Mesothelial cell of epicardium (in vitro differentiated cells): ENCODE data around the gene COPG2. TPM values are rescaled to one million over a fixed set of nuclear protein-coding genes. Genes with fewer than 3 reads are reported as not detected.
A peak's percentile ranks its signal among the peaks of the same experiment; 100 is the strongest.

Experiments
- DNase-seq, 2 experiments: peaks; one replicate each; pipeline ENCODE4 v3.0.0; 2021; ENCODE audit warnings: low spot score in 2 of 2; ENCODE audit not compliant: unreplicated experiment in 2 of 2
- H3K27ac Mint-ChIP-seq: 2 replicates; pipeline ENCODE4 v1.8.0; 2021; ENCODE audit warnings: mixed read lengths
- H3K27me3 Mint-ChIP-seq: 2 replicates; pipeline ENCODE4 v1.8.0; 2021; ENCODE audit warnings: low read depth, mixed read lengths
- H3K36me3 Mint-ChIP-seq: 2 replicates; pipeline ENCODE4 v1.8.0; 2021; ENCODE audit warnings: mixed read lengths
- H3K4me1 Mint-ChIP-seq: 2 replicates; pipeline ENCODE4 v1.8.0; 2021; ENCODE audit warnings: mixed read lengths
- H3K4me3 Mint-ChIP-seq: 2 replicates; pipeline ENCODE4 v1.8.0; 2021; ENCODE audit warnings: mild to moderate bottlenecking, moderate library complexity, mixed read lengths
- H3K9me3 Mint-ChIP-seq: 2 replicates; pipeline ENCODE4 v1.8.0; 2021; ENCODE audit warnings: mixed read lengths
- CTCF ChIP-seq: fragments of 200-600 bp; sonication (generic); IDR thresholded peaks from one replicate; pipeline ENCODE4 v1.5.0; 2021; ENCODE audit warnings: antibody characterized with exemption; ENCODE audit not compliant: unreplicated experiment
- total RNA-seq: library from RNA; stranded (reverse); gene quantifications from 3 replicates; pipeline ENCODE4 v1.2.1, GENCODE V29; 2021

COPG2 gene
- total RNA-seq, 1 donor from 2014 or later, result 54.1 TPM

- Mint-ChIP-seq H3K4me1 (peaks cover 21% of the 10 kb centered on the region), H3K36me3 (peaks cover 11% of the 10 kb centered on the region), H3K27me3 (no peaks in the 10 kb centered on the region), H3K27ac (peak overlapping the region; percentile 84), H3K9me3 (no peaks in the 10 kb centered on the region), H3K4me3 (peak overlapping the region; percentile 83)
- DNase-seq, result no peak
- no peak for TF ChIP-seq CTCF
These were observed 823 bp downstream of the COPG2 start for GRCh38 chr7:130667593-130668257.

DNA sequence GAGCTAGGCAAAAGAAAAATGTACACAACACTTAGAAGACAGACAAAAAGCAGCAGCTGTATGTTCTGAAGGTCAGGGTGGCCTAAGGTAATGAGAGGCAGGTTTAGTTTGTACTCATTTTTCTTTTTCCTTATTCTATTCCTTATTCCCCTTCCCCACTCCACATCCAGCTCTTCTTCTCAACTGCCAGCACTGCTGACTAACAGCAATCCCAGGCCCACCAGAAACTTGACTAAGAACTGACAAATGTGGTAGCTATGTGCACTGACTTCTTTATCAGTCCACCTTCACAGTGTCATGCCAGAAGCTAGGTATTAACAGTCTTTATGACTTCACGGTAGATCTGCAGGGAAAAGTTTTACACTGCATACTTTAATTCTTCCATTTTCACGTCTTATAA lies 6.1 kb downstream of the COPG2 start:
- H3K4me1 Mint-ChIP-seq, result peaks cover 5% of the 10 kb centered on the region
- no peak for TF ChIP-seq CTCF
- H3K36me3 Mint-ChIP-seq, result peaks cover 38% of the 10 kb centered on the region
- DNase-seq, result no peak
- no peaks in the 10 kb centered on the region for H3K27me3 Mint-ChIP-seq
- no peak overlapping the region for H3K4me3 Mint-ChIP-seq
- H3K27ac Mint-ChIP-seq, result no peak overlapping the region
- no peaks in the 10 kb centered on the region for H3K9me3 Mint-ChIP-seq

DNA sequence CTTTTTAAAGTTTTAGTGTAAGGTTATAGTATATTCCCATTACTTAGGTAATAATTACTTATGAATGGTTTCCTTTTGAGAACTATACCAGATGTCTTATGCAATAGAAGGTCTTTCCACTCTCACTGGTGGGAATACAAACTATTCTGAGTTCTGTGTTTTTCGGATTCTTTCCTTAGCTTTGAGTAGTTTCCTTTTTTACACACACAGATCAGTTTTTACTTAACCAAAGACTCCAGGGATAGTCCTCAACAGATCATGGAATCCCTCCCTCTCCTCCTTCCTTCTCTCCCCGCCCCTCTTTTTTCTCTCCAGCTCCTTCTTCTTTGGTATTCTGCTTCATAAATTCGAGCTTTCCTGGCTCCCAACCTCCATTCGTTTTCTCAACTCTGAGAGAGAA lies 13.3 kb downstream of the COPG2 start:
- DNase-seq, result no peak
- no peaks in the 10 kb centered on the region for H3K9me3 Mint-ChIP-seq
- no peak overlapping the region for H3K27ac Mint-ChIP-seq

DNA sequence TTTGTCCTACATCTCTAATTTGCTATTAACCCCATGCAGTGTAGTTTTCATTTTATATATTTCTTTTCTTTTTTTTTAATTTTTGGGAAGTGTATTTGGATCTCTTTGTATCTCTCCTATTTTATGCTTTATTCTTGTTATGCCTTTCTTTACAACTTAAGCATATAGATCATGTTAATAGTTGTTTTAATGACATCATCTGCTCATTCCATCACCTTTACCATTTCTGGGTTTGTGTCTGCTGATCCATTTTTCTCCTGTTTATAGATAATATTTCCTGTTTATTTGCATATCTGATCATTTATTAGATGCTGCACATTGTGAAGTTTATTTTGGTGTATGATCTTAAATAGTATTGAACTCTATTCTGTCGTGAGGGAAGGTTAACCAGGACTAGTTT lies 13.7 kb downstream of the COPG2 start:
- no peak for TF ChIP-seq CTCF
- DNase-seq, result no peak
- H3K9me3 Mint-ChIP-seq, result peaks cover 4% of the 10 kb centered on the region
- H3K4me3 Mint-ChIP-seq, result no peak overlapping the region
- H3K4me1 Mint-ChIP-seq, result peaks cover 2% of the 10 kb centered on the region
- no peak overlapping the region for H3K27ac Mint-ChIP-seq
- H3K36me3 Mint-ChIP-seq, result peaks cover 36% of the 10 kb centered on the region
- no peaks in the 10 kb centered on the region for H3K27me3 Mint-ChIP-seq

More for the DNA sequence above, 13.3 kb downstream of the COPG2 start:
- no peak for TF ChIP-seq CTCF
- Mint-ChIP-seq H3K36me3 (peaks cover 36% of the 10 kb centered on the region), H3K27me3 (no peaks in the 10 kb centered on the region), H3K4me3 (no peak overlapping the region), H3K4me1 (peaks cover 2% of the 10 kb centered on the region)

- Mint-ChIP-seq H3K4me1 (no peaks in the 10 kb centered on the region), H3K4me3 (no peak overlapping the region), H3K36me3 (peaks cover 61% of the 10 kb centered on the region), H3K27me3 (no peaks in the 10 kb centered on the region), H3K27ac (no peak overlapping the region), H3K9me3 (peaks cover 39% of the 10 kb centered on the region)
- TF ChIP-seq CTCF, result no peak
- DNase-seq, result no peak
These were observed 17.9 kb downstream of the COPG2 start for GRCh38 chr7:130650611-130651120.
